IPS DF 4.7 (cell line): ENCODE results near the gene OR2C1.
A peak's percentile ranks its signal among the peaks of the same experiment; 100 is the strongest.

Source experiments
- DNase-seq: peaks from one replicate; pipeline ENCODE4 v3.0.0-alpha.2; 2013; ENCODE audit warnings: low spot score; ENCODE audit errors: extremely low read depth

Gene OR2C1

DNA sequence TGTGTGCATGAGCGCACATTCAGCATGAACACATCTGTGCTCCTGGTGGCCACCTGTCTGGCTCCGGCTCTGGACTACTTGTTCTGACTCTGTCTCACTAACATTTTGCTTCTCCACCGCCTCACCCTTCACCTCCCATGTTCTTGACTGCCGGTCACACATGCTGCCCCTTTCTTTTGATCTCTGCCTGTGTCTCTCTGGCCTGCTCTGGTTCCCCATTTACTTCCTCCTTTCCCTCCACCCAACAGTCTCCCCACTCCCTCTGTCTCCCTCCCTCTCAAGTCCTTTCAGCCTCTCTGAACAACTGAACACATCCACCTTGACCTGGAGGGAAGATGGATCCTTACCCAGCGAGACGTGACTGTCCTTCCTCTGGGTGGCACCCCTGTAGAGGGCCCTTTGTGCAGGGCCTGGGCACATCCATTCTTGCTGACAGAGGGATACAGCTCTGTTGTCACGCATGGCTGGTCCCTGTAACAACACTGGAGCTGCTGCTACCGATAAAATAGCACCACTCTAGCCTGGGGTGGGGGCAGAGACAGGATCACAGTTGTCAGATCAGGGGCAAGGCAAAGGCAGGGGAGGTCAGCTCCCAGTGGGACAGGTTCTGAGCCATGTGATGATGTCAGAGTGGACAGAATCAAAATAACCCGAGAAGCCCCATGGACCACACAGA is 34.1 kb downstream of the OR2C1 start:
- DNase-seq: no peak

DNA sequence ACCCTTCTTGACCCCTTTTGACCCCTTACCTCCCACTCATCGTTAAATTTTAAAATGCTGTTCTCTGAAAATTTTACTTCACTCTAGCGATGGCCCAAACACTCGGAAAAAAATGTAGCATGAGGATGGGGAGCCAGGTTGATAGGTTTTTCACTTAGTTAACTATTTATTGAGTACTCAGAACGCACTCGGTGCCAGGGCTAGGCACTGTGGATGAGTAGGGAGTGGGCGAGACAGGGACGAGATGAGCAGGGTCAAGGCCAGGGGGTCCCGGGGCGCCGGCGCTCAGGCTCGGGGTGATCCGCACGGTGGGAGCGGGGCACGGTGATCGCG is 44.7 kb downstream of the OR2C1 start:
- no peak for DNase-seq

DNA sequence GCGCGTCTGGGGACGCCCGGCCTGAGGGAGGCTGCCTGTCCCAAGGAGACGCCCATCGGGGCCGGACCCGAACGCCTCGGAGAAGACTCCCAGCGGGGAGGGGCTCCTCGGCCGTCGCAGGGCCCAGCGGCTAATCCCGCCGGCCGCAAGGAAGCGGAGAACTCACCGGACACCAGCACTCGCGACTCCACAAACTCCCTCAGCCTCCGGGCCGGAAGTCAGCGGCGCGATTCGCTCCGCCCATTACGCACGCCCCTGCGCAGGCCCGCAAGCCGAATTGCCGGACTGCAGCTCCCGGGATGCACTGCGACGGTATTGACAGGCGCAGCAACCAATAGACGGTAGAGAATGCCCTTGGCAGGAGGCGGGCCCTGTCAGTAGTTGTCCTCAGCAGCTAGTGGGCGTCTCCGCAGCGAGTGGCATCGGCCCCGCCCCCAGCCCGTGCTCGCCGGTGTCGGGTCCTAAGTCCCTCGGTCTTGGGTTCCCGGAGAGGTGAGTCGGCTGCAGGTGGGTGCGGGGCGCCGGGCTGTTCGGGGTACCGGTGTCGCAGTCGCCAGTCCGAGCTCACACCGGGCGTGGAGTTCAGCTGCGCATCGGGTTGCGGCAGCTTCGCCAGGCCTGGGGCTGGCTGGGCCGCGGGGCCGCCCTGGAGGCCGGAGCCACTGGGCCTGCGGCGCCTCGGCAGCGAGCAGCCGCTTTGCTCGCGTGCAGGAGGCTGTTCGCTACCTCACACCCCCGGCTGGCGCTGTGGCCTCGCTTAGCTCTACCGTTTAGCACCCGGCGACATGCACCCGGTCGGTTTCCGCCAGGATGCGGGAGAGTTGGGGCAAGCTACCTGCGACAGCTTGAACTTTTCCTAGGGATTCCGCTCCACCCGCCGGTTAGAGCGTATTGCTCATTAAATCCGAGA is 45.3 kb downstream of the OR2C1 start, which contains the start of the genes ZNF174 and ZSCAN32:
Gene ZNF174 (plus strand): TSS at position 437 of the 910 bp plus-strand sequence. CDS start 790 bp downstream, outside the sequence.
Gene ZSCAN32 (minus strand): TSS at position 226 of the 910 bp plus-strand sequence. CDS start 3,447 bp downstream, outside the sequence.
- peak; percentile 96 for DNase-seq

DNA sequence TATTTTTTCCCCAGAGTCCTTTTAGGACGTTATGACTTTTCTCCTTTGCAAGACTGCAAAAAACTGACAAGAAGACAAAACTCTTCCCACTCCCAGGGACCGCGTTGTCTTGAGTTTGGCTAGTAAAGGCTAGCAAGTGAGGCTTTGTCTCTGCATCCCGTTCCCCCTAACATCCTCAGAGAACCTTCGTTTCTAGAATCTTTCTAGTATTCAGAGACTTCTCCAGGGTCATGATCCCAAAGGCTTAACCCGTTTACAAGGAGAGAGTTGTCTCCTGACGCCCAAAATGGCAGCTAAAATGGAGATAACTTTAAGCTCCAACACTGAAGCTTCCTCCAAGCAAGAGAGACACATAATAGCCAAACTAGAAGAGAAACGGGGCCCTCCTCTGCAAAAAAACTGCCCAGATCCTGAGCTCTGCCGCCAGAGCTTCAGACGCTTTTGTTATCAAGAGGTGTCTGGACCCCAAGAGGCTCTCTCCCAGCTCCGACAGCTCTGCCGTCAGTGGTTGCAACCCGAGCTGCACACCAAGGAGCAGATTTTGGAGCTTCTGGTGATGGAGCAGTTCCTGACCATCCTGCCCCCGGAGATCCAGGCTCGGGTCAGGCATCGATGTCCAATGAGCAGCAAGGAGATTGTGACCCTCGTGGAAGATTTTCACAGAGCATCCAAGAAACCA is 46.2 kb downstream of the OR2C1 start:
- no peak for DNase-seq
